Prostate gland (tissue), 2 donors: ENCODE results near the gene LHFPL3.

Source experiments
- CTCF ChIP-seq, 4 experiments: fragments of 200-600 bp in 2 of 4; fragments of 450-650 bp in 2 of 4; sonication (generic) in 2 of 4; IDR thresholded peaks; 1 replicate in 3 of 4; 2 replicates in 1 of 4; pipeline ENCODE4 v1.5.1; 2016 to 2019; ENCODE audit warnings: antibody characterized with exemption in 4 of 4, mild to moderate bottlenecking in 2 of 4, moderate library complexity in 2 of 4
- POLR2A ChIP-seq: fragments of 450-650 bp; IDR thresholded peaks from one replicate; pipeline ENCODE4 v1.6.1; 2016; ENCODE audit warnings: antibody characterized with exemption, mild to moderate bottlenecking
- POLR2AphosphoS5 ChIP-seq: sonication (generic); formaldehyde crosslinking; IDR thresholded peaks from one replicate; pipeline ENCODE4 v1.6.1; 2017; ENCODE audit warnings: antibody characterized with exemption

- TF ChIP-seq POLR2A (no peak), CTCF (IDR thresholded peaks at IDR 0.05) (no peak), POLR2AphosphoS5 (no peak)
Observed at GRCh38 chr7:104723001-104723400, 394.6 kb downstream of the LHFPL3 start.
